Muscle layer of colon (tissue), 2 donors: ENCODE results near the gene SNX30.

Experiments used
- H3K27ac ChIP-seq: one replicate; pipeline ENCODE4 v1.7.0; 2013; ENCODE audit warnings: low read depth, mild to moderate bottlenecking, low read length, moderate library complexity
- H3K27me3 ChIP-seq, 2 donors: one replicate each; pipeline ENCODE4 v1.7.0; 2013; ENCODE audit warnings: low read length in 2 of 2, mild to moderate bottlenecking in 2 of 2; ENCODE audit not compliant: insufficient read depth in 2 of 2, control insufficient read depth in 1 of 2
- H3K36me3 ChIP-seq: one replicate; pipeline ENCODE4 v1.7.0; 2013; ENCODE audit warnings: mild to moderate bottlenecking, low read length; ENCODE audit not compliant: insufficient read depth
- H3K4me1 ChIP-seq: one replicate; pipeline ENCODE4 v1.7.0; 2013; ENCODE audit warnings: mild to moderate bottlenecking, low read length; ENCODE audit not compliant: insufficient read depth
- H3K4me3 ChIP-seq, 2 donors: one replicate each; pipeline ENCODE4 v1.7.0; 2013; ENCODE audit warnings: low read length in 2 of 2, low read depth in 1 of 2, mild to moderate bottlenecking in 1 of 2, moderate library complexity in 1 of 2
- H3K9ac ChIP-seq: one replicate; pipeline ENCODE4 v1.7.0; 2013; ENCODE audit warnings: low read length
- H3K9me3 ChIP-seq: one replicate; pipeline ENCODE4 v1.7.0; 2013; ENCODE audit warnings: mild to moderate bottlenecking, low read length
- donor health status: abdominal sarcoma.
- donor health status: Adenocarcinoma of cecum.

The SNX30 gene

DNA sequence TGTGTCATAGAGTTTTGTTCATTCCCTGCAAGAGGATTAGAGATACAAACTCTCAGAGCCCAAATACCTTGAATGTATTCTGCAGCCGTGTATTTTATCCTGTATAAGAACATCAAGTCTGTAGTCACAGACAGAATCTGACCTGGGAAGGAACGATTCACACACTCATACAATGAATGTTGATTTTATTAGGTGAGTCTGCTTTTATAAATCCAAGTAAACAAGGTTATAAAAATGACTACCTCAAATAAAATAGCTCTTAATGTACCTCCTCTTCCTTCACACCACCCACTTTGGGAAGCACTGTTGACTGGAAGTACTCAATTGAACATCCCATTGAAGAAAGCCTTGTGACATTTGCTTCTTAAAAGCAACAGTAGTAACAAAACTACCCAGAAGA is 128.2 kb downstream of the SNX30 start:
- Histone ChIP-seq H3K27me3 (no peaks in the 10 kb centered on the region), H3K4me1 (no peaks in the 10 kb centered on the region), H3K9me3 (no peaks in the 10 kb centered on the region), H3K36me3 (peaks cover 8% of the 10 kb centered on the region), H3K9ac (no peak overlapping the region), H3K27ac (no peak overlapping the region), H3K4me3 (no peak overlapping the region)

DNA sequence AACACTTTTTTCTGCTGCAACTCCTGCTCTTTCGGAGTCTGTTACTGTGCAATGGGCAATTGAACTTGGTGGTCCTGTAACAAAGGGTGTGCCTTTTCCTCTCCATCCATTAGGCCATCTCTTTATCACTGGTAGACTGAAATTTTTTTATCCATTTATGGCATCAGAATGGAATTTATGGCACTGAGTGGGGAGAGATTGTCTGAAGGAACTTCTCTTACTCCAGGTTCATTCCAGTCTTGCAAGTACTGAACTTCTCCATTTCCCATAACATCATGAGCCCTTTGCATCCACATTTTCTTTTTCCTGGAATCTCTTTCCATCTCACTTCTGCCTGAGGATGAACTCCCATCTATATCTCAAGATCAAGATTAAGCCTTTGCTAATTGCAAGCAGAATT is 130.1 kb downstream of the SNX30 start:
- H3K27me3 ChIP-seq = no peaks in the 10 kb centered on the region
- no peaks in the 10 kb centered on the region for H3K4me1 ChIP-seq
- no peak overlapping the region for H3K9ac ChIP-seq
- H3K36me3 ChIP-seq = peaks cover 5% of the 10 kb centered on the region
- H3K9me3 ChIP-seq = no peaks in the 10 kb centered on the region
- H3K4me3 ChIP-seq = no peak overlapping the region
- H3K27ac ChIP-seq = no peak overlapping the region

DNA sequence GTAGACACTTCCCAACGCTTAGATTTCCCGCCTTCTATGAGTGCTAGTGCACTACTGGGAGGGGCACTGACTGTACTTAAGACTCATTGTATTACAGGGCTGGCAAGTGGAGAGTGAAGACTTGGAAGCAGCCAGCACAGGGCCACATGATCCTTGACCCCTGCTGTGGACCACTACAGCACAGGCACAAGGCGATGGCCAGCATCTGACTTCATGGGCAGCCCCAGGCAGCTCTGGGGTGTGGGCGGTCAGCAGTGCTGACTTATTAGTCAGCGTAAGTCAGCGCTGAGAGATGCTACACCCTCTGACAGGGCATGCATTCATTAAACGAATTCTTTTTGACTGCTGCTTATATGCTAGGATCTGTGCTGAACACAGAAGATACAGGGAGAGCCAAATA is 130.8 kb downstream of the SNX30 start:
- Histone ChIP-seq H3K36me3 (no peaks in the 10 kb centered on the region), H3K27me3 (no peaks in the 10 kb centered on the region), H3K9ac (no peak overlapping the region), H3K4me3 (no peak overlapping the region), H3K4me1 (no peaks in the 10 kb centered on the region), H3K9me3 (no peaks in the 10 kb centered on the region), H3K27ac (no peak overlapping the region)

DNA sequence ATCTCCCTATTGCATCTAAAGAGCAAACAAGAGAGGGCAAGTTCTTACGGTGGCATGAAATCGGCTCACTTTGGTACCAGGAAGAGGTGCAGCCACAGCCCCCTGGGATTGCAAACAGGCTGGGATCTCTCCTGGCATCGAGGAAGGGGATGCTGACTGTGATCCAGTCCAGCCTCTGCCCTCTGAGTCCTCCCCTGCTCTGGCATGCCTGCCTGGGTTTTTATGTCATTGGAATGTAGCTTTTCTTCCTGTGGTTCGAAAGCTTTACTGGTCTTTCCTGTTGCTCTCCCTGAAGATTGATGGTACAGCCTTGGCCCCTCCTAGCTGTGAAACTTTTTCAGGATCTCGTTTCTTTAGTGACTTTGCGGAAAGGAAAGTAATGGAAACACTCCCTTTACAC is 133.5 kb downstream of the SNX30 start:
- Histone ChIP-seq H3K27me3 (no peaks in the 10 kb centered on the region), H3K9ac (no peak overlapping the region), H3K36me3 (no peaks in the 10 kb centered on the region), H3K4me1 (no peaks in the 10 kb centered on the region), H3K9me3 (no peaks in the 10 kb centered on the region), H3K27ac (no peak overlapping the region), H3K4me3 (no peak overlapping the region)

DNA sequence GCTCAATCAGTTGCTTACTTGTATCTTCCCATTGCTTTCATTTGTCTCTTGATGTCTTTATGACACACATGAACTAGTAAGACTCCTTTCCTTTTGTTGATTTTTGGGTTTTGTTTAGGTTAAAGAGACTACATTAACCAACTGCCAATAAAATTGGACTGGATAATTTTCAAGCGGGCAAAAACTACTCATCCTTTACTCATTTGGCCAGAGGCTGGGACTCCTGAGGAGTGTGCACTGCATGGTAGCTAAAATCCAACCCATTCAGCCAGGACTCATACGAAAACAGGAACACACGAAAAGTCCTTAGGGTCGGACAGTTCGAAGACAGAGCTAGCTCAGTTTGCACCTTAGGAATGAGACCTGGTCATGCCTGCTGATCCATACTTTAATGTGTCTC is 134.2 kb downstream of the SNX30 start:
- Histone ChIP-seq H3K9me3 (no peaks in the 10 kb centered on the region), H3K36me3 (no peaks in the 10 kb centered on the region), H3K27me3 (peaks cover 0 to 1% of the 10 kb centered on the region in 2 donors), H3K9ac (no peak overlapping the region), H3K4me3 (no peak overlapping the region), H3K4me1 (no peaks in the 10 kb centered on the region), H3K27ac (no peak overlapping the region)

DNA sequence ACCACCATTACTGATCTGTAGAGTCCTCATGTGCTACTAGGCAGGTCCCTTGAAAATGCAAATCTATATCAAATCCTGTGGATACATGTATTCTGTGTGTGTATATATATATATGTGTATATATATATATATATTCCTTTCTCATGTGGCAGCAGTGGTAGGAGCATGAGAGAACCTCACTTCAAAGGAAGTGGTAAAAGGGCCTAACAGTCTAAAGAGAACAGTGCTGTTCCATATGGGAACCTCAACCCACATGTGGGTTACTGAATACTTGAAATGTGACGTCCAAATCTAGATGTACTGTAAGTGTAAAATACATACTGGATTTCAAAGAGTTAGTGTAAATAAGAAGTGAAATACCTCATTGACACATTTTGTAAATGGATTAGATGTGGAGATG is 134.8 kb downstream of the SNX30 start:
- no peaks in the 10 kb centered on the region for H3K36me3 ChIP-seq
- no peaks in the 10 kb centered on the region for H3K9me3 ChIP-seq
- H3K27ac ChIP-seq = no peak overlapping the region
- H3K27me3 ChIP-seq = peaks cover 0 to 7% of the 10 kb centered on the region in 2 donors
- H3K4me3 ChIP-seq = no peak overlapping the region
- H3K4me1 ChIP-seq = no peaks in the 10 kb centered on the region
- H3K9ac ChIP-seq = no peak overlapping the region

DNA sequence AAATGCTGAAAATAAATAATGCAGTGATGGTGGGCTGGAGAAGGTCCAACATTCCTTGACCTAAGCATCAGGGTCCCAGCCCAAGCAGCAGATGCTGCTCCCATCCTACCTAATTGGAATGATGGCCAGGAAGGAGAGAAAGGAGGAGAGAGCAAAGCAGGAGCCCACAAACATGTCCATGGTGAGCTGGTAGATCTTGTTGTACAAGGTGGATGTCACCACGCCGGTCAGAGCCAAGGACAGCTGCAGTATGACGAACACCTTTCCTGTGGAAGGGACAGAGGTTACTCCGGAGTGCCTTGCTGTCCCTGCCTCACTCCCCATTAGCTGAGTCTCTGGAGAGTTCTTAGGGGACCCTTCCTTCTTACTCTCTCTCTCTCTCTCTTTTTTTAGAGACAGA is 135.8 kb downstream of the SNX30 start:
- Histone ChIP-seq H3K9ac (no peak overlapping the region), H3K4me3 (no peak overlapping the region), H3K27me3 (peaks cover 0 to 14% of the 10 kb centered on the region in 2 donors), H3K9me3 (no peaks in the 10 kb centered on the region), H3K27ac (no peak overlapping the region), H3K4me1 (no peaks in the 10 kb centered on the region), H3K36me3 (no peaks in the 10 kb centered on the region)

DNA sequence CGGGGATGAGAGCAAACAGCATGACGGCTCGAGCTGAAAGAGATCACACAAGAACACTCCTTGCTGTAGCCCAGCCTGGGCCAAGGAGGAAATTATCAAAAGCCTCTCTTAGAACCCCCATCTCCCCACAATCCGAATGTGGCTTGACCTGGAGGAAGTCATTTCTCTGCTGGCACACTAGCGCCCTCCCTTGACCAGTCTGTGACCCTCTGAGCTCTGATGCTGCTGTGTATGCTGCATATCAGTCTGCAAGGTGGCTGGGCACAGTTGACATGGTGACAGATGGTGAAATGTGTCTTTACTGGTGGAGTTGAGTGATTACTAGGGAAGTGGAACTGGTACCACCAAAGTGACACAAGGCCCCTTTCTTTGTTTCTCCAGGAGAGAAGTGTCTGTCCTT is 136.8 kb downstream of the SNX30 start:
- H3K4me3 ChIP-seq = no peak overlapping the region
- H3K27ac ChIP-seq = no peak overlapping the region
- no peaks in the 10 kb centered on the region for H3K9me3 ChIP-seq
- no peaks in the 10 kb centered on the region for H3K4me1 ChIP-seq
- H3K36me3 ChIP-seq = no peaks in the 10 kb centered on the region
- peaks cover 0 to 18% of the 10 kb centered on the region in 2 donors for H3K27me3 ChIP-seq
- H3K9ac ChIP-seq = no peak overlapping the region

DNA sequence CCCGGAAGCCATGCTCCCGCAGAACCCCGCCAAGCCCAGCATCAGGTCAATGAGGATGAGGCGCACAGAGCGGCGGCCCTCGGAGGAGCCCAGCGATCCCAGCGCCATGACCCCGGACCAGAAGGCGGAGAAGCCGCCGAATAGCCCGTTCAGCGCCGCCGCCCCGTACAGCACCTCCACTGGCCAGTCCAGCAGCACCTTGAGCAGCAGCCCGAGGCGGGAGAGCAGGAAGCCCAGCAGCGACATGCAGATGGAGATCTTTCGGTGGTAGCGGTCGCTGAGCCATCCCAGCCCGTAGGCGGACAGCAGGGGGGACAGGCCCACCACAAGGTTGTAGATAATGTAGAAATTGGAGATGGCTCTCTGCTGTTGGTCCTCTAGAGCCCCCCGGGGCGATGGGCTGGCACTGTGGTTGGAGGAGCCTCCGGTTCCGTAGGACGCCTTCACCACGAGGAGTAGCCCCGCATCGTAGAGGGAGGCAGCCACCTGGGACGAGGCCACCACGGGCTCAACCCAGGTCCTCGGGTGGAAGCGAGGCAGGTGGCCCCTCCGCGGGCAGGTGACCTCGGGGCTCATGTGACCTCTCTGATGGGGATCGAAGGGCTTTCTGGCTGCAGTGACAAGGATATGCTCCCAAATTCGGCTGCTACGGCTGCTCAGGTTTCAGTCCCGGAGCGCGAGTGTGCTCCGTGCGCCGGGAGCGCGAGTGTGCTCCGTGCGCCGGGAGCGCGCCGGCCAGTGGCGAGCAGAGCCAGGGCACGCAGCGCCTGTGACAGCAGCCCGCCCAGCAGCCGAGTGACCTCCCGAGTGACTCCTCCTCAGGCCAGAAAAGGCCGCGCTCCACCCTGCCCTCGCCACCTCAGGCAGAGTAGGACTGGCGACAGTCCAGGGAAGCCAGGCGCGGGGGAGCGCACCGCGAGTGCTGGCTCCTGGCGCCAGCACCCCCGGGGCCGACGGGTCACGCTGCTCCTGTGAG is 139.8 kb downstream of the SNX30 start, which contains the start of gene SLC46A2:
Gene SLC46A2, minus strand, starts transcription at position 771 of the 976 bp plus-strand sequence. Its CDS starts 195 bp downstream, at position 576.
- Histone ChIP-seq H3K27ac (no peak within 1 kb of the TSS), H3K4me3 (no peak within 1 kb of the TSS), H3K4me1 (no peaks in the 10 kb centered on the region), H3K9ac (no peak within 1 kb of the TSS), H3K36me3 (no peaks in the 10 kb centered on the region), H3K27me3 (peaks cover 0 to 18% of the 10 kb centered on the region in 2 donors), H3K9me3 (no peaks in the 10 kb centered on the region)

DNA sequence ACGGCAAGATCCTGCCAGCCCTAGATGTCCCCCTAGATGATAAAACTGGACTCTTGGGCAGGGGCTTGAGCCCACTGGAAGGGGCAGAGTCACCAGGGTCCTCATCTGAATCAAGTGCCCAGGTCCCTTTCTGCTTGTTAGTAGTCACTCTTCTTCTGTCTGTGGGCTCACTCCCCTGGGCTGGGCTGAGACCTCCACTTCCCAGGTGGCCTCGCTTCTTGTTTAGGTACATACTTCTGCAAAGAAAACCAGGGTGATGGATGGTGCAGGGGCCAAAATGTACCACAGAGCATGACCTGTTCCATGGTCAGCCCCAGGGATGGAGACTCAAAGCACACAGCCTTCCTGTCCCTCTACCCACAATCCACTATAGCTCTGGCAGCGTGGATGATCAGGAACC is 141.0 kb downstream of the SNX30 start:
- H3K27ac ChIP-seq = no peak overlapping the region
- H3K36me3 ChIP-seq = no peaks in the 10 kb centered on the region
- no peaks in the 10 kb centered on the region for H3K9me3 ChIP-seq
- no peak overlapping the region for H3K9ac ChIP-seq
- H3K4me3 ChIP-seq = no peak overlapping the region
- H3K27me3 ChIP-seq = peaks cover 0 to 18% of the 10 kb centered on the region in 2 donors
- no peaks in the 10 kb centered on the region for H3K4me1 ChIP-seq

DNA sequence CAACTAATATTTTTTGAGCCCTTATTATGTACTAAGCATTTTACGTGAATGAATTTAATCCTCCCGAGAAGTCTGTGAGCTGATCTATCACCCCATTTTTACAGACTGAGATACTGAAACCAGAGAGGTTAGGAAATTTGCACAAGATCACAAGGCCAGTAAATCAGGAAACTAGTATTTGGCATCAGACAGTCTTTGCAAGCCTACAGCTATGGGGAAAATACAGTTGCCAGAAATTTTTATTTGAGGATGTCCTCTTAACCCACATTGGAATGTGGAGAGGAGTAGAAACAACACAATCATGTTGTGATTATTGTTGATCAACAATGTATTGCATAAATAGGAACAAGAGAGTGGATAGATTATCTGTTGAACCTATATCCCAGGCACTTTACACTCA is 142.4 kb downstream of the SNX30 start:
- H3K36me3 ChIP-seq = no peaks in the 10 kb centered on the region
- H3K4me3 ChIP-seq = no peak overlapping the region
- no peak overlapping the region for H3K27ac ChIP-seq
- H3K27me3 ChIP-seq = peaks cover 0 to 18% of the 10 kb centered on the region in 2 donors
- no peak overlapping the region for H3K9ac ChIP-seq
- no peaks in the 10 kb centered on the region for H3K4me1 ChIP-seq
- H3K9me3 ChIP-seq = no peaks in the 10 kb centered on the region

DNA sequence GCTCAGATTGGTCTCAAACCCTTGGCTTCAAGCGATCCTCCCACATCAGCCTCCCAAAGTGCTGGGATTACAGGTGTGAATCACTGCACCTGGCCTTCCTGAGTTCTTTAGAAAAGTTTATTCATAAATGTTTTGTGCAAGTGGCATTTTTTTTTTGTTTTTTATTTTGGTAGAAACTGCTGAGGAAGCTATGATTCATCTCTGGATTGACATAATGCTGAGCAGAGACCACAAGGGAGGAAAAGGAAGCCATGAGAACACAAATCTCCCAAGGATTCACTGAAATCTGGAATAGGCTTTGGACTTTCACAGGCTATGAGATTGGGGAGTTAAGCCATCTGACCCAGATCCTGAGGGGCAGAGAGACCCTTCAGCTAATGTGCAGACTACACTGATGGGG is 143.5 kb downstream of the SNX30 start:
- H3K9ac ChIP-seq = no peak overlapping the region
- no peaks in the 10 kb centered on the region for H3K36me3 ChIP-seq
- no peak overlapping the region for H3K4me3 ChIP-seq
- H3K4me1 ChIP-seq = no peaks in the 10 kb centered on the region
- no peak overlapping the region for H3K27ac ChIP-seq
- H3K9me3 ChIP-seq = no peaks in the 10 kb centered on the region
- H3K27me3 ChIP-seq = peaks cover 0 to 18% of the 10 kb centered on the region in 2 donors
